CD1c-positive myeloid dendritic cell (primary cell): Measurements from ENCODE around the gene UGT1A3.
"Not testable (repeated sequence)": the region's sequence is repeated elsewhere in the genome, so short reads cannot be mapped to it uniquely, and the experiment has no call there.

Source experiments
- DNase-seq: peaks from one replicate; pipeline ENCODE4 v3.0.0-alpha.2; 2016; ENCODE audit errors: extremely low spot score

Gene UGT1A3

GRCh38 chr2:233707940-233708644, 20.8 kb upstream of the UGT1A3 start:
- no peak for DNase-seq

- DNase-seq: no peak
These were observed 19.9 kb upstream of the UGT1A3 start for GRCh38 chr2:233708942-233709341.

GRCh38 chr2:233711312-233712008, 17.4 kb upstream of the UGT1A3 start:
- peak; percentile 57 for DNase-seq

DNA sequence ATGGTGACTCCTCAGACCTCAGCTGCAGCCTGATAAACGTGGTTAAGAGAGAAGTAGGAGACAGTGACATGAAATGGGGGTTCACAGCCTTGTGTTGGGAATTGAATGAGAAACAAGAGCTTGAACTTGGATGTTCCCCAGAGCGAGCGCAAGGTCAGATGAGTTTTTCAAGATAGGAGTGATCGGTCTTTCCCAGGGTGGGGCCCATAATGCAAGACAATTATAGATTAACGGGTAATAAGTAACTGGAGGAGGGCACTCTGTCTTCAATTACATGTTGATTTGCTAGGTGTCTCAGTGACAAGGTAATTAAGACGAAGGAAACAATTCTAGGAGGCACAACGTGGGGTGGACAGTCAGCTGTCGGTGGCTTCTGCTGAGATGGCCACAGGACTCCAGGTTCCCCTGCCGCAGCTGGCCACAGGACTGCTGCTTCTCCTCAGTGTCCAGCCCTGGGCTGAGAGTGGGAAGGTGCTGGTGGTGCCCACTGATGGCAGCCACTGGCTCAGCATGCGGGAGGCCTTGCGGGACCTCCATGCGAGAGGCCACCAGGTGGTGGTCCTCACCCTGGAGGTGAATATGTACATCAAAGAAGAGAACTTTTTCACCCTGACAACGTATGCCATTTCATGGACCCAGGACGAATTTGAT, 16.1 kb upstream of the UGT1A3 start, which contains the start of gene UGT1A5:
Gene UGT1A5 (plus strand): TSS at position 297 of the 651 bp plus-strand sequence. CDS start 85 bp downstream, at position 382.
- DNase-seq: no peak

GRCh38 chr2:233713262-233713615, 15.6 kb upstream of the UGT1A3 start:
- DNase-seq: no peak

GRCh38 chr2:233714121-233714520, 14.7 kb upstream of the UGT1A3 start:
- no peak for DNase-seq

- no peak for DNase-seq
These were observed 10.3 kb upstream of the UGT1A3 start, which contains the start of gene UGT1A4 for GRCh38 chr2:233718552-233718951. Gene UGT1A4, plus strand, starts transcription at chr2:233718736. Its CDS starts 85 bp downstream, at chr2:233718821.

DNA sequence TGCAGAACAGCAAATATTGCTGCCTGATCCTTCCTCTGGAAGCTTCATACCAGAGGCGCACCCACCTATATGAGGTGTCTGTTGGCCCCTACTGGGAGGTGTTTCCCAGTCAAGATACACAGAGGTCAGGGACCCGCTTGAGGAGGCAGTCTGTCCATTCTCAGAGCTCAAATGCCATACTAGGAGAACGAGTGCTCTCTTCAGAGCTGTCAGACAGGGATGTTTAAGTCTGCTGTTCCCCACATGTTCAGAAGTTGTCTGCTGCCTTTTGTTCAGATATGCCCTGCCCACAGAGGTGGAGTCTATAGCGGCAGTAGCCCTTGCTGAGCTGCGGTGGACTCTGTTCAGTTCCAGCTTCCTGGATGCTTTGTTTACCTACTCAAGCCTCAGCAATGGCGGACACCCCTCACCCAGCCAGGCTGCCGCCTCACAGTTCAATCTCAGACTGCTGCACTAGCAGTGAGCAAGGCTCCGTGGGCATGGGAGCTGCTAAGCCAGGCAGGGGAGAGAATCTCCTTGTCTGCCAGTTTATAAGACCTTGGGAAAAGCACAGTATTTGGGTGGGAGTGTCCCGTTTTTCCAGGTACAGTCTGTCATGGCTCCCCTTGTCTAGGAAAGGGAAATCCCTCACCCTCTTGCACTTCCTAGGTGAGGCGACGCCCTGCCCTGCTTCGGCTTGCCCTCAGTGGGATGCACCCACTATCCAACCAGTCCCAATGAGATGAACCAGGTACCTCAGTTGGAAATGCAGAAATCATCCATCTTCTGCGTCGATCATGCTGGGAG, 8.2 kb downstream of the UGT1A3 start:
- not testable (repeated sequence) for DNase-seq

GRCh38 chr2:233740870-233741269, 12.0 kb downstream of the UGT1A3 start:
- no peak for DNase-seq

DNA sequence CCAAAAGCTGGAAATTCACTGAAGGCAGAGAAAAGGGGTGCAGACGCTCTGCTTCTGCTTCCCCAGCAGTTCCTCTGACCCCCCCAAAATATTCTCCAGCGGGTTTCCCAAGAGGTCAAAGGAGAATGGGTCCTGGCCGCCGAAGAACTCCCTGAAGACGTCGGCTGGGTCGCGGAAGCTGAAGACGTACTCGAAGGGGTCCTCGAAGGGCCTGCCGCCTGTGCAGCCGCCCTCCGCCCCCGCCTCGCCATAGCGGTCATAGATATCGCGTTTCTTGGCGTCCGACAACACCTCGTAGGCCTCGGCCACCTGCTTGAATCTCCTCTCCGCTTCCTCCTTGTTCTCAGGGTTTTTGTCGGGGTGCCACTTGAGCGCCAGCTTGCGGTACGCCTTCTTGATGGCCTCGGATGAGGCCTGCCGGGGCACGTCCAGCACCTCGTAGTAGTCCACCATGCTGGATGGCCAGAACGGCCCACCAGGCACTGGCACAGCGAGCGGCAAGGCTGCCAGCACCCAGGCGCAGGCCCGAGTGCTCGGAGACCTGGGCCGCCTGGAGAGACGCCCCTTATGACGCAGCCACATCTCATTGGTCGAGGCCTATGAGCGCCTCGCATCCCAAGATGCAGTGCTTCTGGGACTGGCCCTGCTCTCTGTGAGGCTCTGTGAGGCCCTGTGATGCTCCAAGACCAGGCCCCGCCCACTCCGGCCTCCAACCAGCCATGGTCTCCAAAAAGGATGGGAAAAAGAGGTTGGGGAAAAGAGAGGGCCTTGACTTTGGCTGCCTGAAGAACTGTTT, 14.8 kb downstream of the UGT1A3 start:
- no peak for DNase-seq

DNA sequence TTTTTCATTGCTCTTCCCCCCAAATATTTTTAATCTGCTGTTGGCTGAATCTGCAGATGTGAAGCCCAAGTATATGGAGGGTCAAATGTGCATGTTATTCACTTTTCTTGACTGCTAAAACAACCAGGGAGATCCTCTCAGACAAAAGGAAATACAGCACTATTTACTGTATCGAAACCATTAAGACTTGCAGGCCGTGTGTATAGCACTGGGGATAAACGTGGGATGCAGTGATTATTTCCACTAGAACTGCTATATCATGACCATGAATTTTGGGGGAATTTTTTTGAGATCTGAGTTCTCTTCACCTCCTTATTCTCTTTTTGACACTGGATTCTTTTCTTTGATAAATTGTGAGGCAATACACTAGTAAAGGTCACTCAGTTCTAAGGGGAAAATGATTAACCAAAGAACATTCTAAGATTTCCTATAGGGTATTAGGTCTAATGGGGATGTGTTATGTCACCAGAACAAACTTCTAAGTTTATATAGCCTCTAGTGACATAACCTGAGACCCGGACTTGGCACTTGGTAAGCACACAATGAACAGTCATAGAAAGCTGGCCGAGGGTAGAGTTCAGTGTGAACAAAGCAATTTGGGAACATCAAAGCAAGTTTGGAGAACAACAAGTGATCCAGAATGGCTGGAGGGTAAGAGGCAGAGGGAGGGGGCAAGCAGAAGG, 16.4 kb downstream of the UGT1A3 start:
- no peak for DNase-seq

- DNase-seq: not testable (repeated sequence)
These were observed 17.0 kb downstream of the UGT1A3 start for GRCh38 chr2:233745838-233746237.

GRCh38 chr2:233746475-233747282, 17.8 kb downstream of the UGT1A3 start:
- no peak for DNase-seq

DNA sequence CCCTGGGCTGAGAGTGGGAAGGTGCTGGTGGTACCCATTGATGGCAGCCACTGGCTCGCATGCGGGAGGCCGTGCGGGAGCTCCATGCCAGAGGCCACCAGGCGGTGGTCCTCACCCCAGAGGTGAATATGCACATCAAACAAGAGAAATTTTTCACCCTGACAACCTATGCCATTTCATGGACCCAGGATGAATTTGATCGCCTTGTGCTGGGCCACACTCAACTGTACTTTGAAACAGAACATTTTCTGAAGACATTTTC, 18.4 kb downstream of the UGT1A3 start:
- no peak for DNase-seq

DNA sequence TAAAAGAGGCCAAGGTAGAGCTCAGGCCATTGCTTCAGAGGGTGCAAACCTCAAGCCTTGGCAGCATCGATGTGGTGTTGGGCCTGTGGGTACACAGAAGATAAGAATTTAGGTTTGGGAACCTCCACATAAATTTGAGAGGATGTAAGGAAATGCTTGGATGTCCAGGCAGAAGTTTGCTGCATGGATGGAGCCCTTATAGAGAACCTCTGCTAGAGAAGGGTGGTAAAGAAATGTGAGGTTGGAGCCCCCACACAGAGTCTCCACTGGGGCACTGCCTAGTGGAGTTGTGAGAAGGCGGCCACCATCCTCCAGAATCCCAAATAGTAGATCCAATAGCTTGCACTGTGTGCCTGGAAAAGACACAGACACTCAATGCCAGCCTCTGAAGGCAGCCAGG, 21.8 kb downstream of the UGT1A3 start:
- DNase-seq: not testable (repeated sequence)

DNA sequence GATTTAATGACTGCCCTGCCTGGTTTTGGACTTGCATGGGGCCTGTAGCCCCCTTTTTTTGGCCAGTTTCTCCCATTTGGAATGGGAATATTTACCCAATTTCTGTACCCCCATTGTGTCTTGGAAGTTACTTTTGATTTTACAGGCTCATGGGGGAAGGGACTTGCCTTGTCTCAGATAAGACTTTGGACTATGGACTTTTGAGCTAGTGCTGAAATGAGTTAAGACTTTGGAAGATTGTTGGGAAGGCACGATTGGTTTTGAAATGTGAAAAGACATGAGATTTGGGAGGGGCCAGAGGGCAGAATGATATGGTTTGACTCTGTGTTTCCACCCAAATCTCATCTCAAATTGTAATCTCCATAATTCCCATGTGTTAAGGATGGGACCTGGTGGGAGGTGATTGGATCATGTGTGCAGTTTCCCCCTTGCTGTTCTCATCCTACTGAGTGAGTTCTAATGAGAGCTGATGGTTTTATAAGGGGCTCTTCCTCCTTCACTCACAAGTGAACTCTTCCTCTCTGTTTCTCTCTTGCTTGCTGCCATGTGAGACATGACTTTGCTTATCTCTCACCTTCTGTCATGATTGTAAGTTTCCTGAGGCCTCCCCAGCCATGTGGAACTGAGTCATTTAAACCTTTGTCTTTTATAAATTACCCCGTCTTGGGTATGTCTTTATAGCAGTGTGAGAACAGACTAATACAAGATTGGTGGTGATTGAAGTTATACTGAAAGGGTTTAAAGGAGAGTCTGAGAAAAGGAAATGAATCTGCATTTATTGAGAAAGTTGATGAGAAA, 22.6 kb downstream of the UGT1A3 start:
- DNase-seq: not testable (repeated sequence)

DNA sequence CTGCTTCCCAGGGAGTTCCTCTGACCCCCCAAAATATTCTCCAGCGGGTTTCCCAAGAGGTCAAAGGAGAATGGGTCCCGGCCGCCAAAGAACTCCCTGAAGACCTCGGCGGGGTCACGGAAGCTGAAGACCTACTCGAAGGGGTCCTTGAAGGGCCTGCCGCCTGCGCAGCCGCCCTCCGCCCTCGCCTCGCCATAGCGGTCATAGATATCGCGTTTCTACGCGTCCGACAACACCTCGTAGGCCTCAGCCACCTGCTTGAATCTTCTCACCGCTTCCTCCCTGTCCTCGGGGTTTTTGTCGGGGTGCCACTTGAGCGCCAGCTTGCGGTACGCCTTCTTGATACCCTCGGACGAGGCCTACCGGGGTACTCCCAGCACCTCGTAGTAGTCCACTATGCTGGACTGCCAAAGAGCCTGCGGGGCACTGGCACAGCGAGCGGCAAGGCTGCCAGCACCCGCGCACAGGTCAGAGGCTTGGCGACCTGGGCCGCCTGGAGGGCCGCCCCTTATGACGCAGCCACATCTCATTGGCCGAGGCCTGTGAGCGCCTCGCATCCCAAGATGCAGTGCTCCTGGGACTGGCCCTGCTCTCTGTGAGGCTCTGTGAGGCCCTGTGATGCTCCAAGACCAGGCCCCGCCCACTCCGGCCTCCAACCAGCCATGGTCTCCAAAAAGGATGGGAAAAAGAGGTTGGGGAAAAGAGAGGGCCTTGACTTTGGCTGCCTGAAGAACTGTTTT, 26.2 kb downstream of the UGT1A3 start:
- no peak for DNase-seq

DNA sequence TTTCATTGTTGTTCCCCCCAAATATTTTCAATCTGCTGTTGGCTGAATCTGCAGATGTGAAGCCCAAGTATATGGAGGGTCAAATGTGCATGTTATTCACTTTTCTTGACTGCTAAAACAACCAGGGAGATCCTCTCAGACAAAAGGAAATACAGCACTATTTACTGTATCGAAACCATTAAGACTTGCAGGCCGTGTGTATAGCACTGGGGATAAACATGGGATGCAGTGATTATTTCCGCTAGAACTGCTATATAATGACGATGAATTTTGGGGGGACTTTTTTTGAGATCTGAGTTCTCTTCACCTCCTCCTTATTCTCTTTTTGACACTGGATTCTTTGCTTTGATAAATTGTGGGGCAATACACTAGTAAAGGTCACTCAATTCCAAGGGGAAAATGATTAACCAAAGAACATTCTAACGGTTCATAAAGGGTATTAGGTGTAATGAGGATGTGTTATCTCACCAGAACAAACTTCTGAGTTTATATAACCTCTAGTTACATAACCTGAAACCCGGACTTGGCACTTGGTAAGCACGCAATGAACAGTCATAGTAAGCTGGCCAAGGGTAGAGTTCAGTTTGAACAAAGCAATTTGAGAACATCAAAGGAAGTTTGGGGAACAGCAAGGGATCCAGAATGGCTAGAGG, 27.7 kb downstream of the UGT1A3 start:
- DNase-seq: no peak
